Activated CD4-positive, alpha-beta T cell treated with anti-CD3 and anti-CD28 coated beads, Interleukin-2, amount 50 U/mL, for 4 hours (primary cell): Measurements from ENCODE around the gene KRT13.

Experiments
- DNase-seq, 2 experiments: peaks; one replicate each; pipeline ENCODE4 v3.0.0-alpha.2; 2020

Gene KRT13

GRCh38 chr17:41537614-41537954 lies 32.2 kb upstream of the KRT13 start:
- no peak for DNase-seq

GRCh38 chr17:41536741-41537613 lies 31.6 kb upstream of the KRT13 start:
- no peak for DNase-seq

GRCh38 chr17:41535764-41536481 lies 30.5 kb upstream of the KRT13 start:
- DNase-seq = no peak

GRCh38 chr17:41534899-41535546 lies 29.6 kb upstream of the KRT13 start:
- no peak for DNase-seq

- no peak for DNase-seq
Measured at GRCh38 chr17:41533613-41534012, 28.2 kb upstream of the KRT13 start.

- DNase-seq = no peak
Measured at GRCh38 chr17:41532947-41533570, 27.6 kb upstream of the KRT13 start.

- no peak for DNase-seq
Measured at GRCh38 chr17:41531993-41532392, 26.6 kb upstream of the KRT13 start.

- DNase-seq = no peak
Measured at GRCh38 chr17:41530062-41531048, 24.9 kb upstream of the KRT13 start.

- no peak for DNase-seq
Measured at GRCh38 chr17:41529491-41529915, 24.1 kb upstream of the KRT13 start.

- no peak for DNase-seq
Measured at GRCh38 chr17:41528959-41529353, 23.5 kb upstream of the KRT13 start.

- no peak for DNase-seq
Measured at GRCh38 chr17:41527063-41528023, 21.9 kb upstream of the KRT13 start.

- no peak for DNase-seq
Measured at GRCh38 chr17:41524261-41524660, 18.8 kb upstream of the KRT13 start.

GRCh38 chr17:41523787-41524186 lies 18.4 kb upstream of the KRT13 start:
- no peak for DNase-seq

- no peak for DNase-seq
Measured at GRCh38 chr17:41523225-41523593, 17.8 kb upstream of the KRT13 start.

- no peak for DNase-seq
Measured at GRCh38 chr17:41522301-41523224, 17.2 kb upstream of the KRT13 start.

GRCh38 chr17:41521574-41522261 lies 16.3 kb upstream of the KRT13 start:
- DNase-seq = no peak

- no peak for DNase-seq
Measured at GRCh38 chr17:41520821-41521521, 15.6 kb upstream of the KRT13 start.

- no peak for DNase-seq
Measured at GRCh38 chr17:41519501-41520224, 14.3 kb upstream of the KRT13 start.
